ENCODE results near the gene GOLGA8N.

DNA sequence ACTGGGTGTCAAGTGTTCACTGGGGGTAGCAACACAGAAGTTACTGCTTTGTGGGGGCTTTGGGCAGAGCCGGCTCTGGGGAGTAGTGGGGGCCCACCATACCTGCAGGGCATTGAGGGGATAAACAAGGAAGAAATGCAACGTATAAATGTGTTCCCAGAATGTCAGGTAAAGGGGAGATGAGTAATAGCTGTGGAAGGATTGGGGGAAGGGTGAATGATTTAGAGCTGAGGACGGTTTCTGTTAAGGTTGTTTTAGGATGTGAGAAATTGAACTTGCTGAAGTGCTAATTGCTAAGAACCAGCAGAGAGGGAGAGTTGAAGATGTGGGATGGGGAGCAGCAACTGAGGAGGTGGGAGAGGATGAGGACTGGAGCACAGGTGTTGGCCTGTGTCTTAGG, 58.9 kb downstream of the GOLGA8N start:
- no peak for TF ChIP-seq CTCF (IDR thresholded peaks at IDR 0.05; ENCODE audit: insufficient read depth, low read length, poor library complexity, severe bottlenecking)
- no peak for TF ChIP-seq EZH2phosphoT487 (conservative IDR thresholded peaks at IDR 0.05; ENCODE audit: low read length)

Measured in SU-DHL-6 (cell line).